Measurements from ENCODE around the gene UST.
"Not testable (repeated sequence)": the region's sequence is repeated elsewhere in the genome, so short reads cannot be mapped to it uniquely, and the experiment has no call there.

Gene UST

DNA sequence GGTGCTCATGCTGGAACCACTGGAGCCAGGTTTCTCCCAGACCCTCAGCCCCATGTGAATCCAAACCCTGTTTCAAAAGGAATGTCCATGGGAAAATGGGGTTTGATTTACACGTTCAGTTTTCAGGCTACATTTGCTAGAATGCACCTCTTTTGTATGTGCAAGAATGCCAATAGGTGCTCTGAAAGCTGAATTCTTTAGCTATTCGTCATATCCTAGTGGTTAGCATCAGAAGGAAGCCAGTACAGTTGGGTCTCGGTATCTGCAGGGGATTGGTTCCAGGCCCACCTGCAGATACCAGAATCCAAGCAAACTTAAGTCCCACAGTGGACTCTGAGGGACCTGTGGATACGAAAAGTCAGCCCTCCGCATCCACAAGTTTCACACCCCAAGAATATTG lies 93.4 kb downstream of the UST start:
- DNase-seq, result no peak

DNA sequence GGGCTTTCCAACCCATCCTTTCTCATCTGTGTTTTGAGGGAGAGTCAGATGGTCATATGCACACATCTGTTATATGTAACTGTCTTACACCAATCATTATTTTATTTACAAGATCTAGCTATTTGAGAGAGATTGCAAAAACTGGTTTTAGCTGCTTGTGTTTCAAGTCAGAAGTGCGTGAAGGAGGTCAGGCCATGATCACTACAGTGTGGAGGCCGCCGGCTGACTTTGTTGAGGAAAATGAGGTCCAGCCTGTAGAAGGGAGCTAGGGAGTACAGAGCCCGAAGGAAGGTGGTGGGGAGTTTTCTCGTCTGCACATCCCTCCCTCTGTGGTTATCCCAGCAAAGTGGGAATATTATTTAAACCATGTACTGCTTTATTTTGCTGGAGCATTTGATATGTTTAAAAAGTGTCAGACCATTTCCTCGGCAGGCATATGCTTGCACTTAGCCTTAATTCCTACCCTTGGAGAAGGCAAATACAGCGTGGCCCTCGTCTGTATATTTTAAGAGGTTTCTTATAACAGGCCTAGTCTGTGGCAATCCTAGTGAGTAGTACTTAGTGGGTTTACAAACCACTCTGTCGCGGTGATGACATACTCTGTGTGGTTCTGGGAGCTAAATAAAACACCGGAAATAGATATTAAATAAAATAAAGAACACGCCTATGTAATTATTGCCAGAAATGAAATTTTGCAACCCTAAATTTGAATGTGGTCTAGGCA lies 95.6 kb downstream of the UST start:
- no peak for DNase-seq

DNA sequence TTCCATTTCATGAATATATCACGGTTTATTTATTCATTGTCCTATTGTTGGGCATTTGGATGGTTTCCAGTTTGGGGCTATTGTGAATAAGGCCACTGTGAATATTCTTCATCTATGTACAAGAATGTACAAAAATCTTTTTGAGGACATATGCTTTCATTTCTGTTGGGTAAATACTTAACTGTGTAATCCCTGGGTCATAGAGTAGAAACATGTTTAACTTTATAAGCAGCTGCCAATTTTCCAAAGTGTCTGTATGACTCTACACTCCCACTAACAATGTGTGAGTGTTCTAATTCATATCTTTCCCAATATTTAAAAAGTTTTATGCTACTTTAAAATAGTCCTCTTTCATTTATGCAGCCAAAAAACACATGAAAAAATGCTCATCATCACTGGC lies 98.6 kb downstream of the UST start:
- DNase-seq, result no peak

DNA sequence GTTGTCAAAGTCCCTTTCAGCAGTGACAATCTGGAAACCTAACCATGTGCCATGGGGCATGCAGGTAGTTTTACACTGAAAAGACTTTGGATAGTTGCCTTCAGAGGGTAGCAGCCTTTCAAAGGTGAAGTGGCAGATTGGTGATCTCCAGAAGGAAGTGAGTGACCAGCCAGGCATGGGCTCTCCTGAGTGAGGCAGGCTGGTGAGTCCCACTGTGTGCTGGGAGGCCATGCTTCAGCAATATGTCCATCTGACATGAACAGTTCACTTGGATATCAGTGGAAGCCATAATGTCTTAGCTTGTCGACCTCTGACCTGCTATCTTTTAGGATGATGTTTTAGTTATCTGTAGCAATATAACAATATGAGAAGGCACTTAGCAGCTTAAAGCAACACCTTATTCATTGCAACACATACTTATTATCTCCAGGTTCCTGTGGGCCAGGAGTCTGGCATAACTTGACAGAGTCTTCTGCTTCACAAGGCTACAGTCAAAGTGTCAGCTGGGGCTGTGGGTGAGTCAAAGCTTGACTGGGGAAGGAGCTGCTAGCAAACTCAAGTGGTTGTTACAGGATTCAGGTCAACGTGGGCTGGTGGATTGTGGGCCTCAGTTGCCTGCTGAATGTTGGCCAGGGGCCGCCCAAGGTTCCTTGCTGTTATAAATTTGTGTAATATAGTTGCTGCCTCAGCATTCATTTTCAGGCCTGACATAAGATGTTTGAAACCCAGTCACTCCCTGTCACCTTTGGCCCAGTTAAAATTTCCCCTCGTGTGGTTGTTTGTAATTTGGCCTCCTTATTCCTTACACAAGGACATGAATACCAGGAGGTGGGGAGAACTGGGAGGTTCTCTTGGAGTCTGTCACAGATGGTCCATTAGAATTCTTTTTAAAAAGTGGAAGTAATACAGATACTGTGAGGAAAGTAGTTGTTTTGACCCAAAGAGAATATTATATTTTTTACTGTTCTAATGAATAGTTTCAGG lies 100.2 kb downstream of the UST start:
- DNase-seq, result no peak

DNA sequence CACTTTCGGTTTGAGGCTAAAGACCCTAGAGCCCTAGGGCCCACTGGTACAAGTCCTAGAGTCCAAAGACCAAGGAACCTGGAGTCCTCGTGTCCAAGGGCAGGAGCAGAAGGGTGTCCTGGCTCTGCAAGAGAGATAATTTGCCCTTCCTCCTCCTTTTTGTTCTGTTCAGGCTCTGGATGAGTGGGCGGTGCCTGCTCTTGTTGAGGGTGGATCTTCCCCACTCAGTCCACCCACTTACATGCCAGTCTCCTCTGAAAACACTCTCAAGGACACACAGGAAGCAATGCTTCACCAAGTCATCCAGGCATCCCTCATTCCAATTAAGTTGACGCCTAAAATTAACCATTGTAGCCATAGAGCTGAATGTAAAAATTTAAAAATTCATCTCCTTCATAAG lies 102.1 kb downstream of the UST start:
- no peak for DNase-seq

DNA sequence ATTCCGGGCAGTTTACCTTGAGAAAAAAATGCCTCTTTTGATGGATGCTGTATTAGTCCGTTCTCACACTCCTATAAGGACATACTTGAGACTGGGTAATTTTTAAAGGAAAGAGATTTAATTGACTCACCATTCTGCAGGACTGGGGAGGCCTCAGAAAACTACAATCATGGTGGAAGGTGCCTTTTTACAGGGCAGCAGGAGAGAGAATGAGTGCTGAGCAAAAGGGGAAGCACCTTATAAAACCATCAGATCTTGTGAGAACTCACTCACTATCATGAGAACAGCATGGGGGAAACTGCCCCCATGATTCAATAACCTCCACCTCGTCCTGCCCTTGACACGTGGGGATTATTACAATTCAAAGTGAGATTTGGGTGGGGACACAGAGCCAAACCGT lies 102.6 kb downstream of the UST start:
- DNase-seq, result not testable (repeated sequence)

DNA sequence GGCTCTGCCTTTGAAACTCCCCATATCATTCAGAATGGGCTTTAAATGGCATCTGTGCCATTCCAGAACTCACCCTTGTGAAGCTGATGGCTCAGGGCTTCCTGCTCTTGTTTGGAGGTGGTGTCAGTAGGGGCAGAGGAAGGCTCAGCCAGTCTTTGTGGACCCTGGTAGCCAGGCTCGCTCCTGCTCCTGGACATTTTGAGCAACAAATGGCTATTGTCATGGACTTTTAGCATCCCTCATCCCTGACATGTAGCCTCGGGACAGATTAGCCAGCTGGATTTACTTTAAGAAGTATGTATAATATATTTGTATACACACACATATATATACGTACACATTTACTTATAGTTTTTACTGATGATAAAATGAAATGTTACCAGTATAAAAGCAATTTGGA lies 104.1 kb downstream of the UST start:
- DNase-seq, result no peak

DNA sequence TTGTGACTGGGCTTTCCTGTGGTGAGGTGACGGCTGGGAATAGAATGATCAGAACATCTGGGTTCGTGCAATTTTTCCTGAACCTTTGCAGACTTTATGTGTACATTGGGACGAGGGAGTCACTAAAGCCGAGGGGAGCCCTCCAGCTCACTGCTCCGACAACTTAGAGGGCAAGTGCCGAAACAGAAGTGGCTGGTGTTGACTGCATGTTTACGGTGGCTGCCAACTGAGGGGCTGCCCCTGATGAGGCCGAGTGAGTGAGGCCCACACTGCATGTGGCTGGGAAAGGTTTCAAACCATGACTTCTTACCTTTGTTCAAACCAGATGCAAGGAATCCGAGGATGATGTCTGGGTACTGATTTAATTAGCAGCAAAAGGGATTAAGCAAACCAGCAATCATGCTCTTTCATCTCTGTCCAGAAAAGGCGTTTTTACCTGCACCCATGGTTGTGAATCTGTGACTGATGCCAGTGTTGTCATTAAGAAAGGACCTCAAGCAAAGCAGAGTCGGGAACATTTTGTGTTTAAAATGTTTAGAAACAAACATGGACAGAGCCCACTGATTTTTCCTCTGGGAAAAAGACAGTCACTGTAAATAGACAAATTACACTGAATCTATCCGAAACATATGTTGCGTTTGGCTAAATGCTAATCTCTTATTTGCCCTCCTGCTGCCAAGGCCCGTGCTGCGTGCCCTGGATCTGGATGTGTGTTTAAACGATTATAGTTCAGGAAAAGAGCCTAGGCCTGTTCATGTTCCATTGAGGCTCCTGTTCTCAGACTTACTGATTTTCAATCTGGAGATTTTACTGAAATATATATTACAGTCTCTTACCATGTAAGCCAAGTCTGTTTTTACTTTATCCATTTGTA lies 105.1 kb downstream of the UST start:
- no peak for DNase-seq

DNA sequence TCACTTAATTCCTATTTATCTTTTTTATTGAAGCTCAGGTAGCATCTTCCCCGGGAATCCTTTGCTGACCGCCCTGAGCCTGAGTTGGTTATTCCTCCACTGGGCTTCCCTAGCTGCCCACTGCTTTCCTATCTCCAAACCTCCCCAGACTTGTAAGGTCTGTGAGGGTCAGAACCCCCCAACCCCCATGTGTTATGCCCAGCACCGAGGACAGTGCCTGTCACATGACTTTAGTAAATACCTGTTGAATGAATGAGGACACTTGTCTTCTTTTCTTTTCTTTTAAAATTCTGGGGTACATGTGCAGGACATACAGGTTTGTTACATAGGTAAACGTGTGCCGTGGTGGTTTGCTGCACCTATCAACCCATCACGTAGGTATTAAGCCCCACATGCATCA lies 105.9 kb downstream of the UST start:
- DNase-seq, result no peak

DNA sequence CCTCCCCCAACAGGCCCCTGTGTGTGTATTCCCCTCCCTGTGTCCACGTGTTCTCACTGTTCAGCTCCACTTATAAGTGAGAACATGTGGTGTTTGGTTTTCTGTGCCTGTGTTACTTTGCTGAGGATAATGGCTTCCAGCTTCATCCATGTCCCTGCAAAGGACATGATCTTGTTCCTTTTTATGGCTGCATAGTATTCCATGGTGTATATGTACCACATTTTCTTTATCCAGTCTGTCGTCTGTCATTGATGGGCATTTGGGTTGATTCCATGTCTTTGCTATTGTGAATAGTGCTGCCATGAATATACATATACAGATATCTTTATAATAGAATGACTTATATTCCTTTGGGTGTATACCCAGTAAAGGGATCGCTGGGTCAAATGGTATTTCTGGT lies 106.3 kb downstream of the UST start:
- DNase-seq, result not testable (repeated sequence)

DNA sequence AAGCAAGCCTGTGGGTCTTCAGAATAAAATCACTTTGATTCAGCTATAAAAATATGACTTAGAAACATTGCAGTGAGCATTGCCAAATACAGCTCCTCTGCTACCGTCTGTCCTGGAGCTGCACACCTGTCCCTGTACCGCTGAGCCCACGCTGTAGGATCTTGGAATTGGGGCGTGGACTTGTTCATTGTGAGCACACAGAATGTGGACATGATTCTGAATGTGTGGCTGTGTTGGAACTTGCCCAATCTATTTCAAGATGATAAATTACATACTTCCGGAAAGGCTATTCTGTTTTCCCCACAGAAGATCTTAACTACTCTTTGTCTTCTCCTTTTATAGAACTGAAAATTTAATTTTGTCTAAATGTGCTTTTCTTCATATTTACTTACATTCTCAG lies 107.3 kb downstream of the UST start:
- no peak for DNase-seq

DNA sequence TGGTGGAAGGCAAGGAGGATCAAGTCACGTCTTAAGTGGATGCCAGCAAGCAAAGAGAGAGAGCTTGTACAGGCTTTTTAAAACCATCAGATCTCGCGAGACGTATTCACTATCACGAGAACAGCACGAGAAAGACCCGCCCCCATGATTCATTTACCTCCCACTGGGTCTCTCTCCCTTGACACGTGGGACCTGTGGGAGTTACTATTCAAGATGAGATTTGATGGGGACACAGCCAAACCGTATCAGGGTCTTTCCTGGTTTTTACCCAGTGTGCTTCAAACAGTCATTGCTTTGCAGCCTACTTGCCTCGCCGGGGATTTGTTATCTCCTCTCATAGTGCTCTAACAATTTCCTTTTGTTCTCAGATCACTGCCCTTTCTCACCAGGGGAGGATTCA lies 108.2 kb downstream of the UST start:
- no peak for DNase-seq

DNA sequence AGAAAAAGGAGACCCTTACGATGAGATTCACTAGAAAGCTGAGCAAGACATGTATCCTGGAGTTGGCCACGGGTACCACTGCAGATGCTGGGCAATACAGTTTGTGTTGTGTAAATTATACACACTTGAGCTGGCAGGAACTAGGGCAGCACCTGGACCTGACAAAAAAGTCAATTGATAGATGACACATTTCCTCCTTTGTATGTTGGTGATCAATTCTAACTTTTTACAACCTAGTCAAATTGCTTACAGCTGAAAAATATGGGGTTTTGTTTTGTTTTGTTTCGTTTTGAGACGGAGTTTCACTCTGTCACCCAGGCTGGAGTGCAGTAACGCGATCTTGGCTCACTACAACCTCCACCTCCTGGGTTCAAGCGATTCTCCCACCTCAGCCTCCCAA lies 108.9 kb downstream of the UST start:
- no peak for DNase-seq

DNA sequence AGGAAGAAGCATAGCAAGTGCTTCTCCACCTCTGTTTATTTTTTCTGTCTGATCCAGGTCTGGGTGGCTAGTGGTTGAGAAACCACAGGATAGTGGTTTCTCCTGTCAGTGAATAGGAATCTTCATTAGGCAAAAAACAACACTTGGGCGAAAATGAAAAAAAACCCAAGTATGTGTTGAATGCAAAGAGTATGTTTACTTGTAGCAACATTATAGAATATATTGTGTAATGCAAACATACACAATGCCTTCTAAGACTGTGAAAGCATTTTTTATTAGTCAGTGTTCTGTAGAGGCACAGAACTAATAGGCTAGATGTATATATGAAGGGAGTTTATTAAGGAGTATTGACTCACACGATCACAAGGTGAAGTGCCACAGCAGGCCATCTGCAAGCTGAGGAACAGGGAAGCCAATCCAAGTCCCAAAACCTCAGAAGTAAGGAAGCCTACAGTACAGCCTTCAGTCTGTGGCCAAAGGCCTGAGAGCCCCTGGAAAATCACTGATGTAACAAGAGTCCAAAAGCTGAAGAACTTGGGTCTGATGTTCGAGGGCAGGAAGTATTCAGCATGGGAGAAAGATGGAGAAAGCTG lies 111.1 kb downstream of the UST start:
- DNase-seq, result no peak

DNA sequence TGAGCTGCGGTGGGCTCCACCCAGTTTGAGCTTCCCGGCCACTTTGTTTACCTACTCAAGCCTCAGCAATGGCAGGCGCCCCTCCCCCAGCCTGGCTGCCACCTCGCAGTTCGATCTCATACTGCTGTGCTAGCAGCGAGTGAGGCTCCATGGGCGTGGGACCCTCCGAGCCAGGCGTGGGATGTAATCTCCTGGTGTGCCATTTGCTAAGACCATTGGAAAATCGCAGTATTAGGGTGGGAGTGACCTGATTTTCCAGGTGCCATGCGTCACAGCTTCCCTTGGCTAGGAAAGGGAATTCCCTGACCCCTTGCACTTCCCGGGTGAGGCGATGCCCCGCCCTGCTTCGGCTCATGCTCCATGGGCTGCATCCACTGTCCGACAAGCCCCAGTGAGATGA lies 117.3 kb downstream of the UST start:
- DNase-seq, result not testable (repeated sequence)

DNA sequence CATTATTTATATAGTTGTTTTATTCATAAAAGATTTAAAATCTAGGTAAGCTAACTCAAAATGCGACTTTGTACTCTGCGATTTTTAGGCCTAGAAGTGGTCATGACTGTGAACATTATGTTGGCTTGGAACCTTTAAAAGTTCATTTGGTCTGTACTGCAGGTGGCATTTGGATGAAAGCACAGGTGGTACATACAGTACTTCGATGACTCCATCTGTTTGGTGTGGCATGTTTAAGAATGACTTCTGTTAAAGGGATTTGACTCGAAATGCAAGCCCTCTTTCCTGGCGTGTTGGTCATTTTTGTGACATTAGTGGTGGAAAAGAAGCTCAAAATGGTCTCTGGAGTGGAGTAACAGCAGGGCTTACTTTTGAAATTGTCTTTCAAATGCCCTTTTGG lies 118.1 kb downstream of the UST start:
- no peak for DNase-seq

DNA sequence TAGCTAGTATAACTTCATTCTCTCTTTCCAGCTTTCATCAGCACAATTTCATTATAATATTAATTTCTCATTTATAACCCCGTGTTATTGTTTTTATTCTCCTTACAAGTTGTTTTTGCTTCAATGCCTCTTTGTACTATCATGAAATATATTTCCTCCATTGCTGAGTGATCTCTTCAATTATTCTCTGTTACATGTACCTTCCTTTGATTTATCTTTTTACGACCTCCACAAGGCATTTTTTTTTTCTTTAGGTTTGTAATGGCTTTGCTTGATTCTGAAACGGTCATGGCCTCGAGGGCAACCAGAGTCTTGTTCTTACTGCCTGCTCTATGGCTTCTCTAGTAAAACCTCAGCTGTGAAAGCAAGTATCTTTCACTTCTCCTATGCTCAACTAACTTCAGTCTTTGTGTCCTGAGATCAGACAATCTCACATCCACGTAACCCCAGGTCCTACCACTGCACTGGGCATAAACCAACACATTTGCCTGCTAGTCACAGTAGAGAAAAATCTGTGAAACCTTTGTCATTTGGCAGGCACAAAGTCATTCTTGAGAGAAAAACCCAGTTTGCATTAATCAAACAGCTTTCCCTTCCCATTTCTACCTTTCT lies 119.9 kb downstream of the UST start:
- DNase-seq, result no peak

DNA sequence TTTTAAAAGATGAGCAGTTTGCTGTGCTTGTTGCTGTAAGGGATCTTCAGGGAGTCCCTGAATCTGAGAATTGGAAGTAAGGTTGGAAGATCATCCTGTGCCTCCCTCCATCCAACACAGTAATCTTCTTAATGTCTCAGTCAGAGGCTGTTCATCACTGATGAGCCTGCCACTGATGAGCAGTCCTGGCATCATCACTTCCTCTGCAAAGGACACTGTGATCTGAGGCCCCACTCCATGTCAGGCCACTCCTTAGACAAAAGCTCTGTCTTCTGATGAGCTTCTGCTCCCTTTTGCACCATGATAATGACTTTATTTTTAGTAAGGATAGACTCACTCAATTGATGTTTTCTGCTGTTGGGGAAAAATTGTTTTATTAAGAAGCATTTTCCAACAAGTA lies 121.0 kb downstream of the UST start:
- DNase-seq, result no peak

DNA sequence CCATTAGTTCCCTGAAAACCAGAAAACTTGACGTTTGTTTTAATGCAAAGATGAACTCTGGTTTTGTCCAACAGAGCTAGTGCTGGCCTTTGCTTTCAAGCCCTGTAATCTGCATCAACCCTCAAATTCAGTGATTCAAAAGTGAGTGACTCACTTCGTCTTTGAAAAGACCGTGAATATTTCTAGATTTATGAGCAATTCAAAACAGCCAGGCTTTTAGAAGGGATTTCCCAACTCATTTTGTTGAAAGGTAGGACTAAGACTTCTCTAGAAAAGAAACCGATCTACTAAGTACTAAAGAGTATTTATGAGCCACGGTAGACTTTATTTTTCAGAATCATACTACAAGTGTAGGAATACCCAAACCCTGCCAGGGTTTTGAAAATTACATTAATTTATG lies 121.5 kb downstream of the UST start:
- DNase-seq, result no peak

DNA sequence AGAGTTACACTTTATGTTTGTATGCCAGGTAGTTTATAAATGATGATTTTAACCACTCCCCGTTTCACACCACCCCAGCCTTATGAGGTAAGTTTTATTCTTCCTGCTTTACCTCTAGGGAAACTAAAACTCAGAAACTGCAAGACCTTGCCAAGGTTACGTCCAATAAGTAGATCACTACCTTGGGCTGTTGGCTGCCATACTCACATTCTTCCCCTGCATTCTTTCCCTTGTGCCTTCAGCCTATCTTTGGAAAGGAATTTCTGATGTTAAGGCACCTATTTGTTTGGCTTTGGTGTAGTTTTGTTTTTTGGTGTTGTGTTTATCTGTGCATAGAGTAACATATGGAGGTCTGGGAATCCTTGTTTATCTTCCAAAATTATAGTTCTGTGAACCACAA lies 122.1 kb downstream of the UST start:
- DNase-seq, result no peak

DNA sequence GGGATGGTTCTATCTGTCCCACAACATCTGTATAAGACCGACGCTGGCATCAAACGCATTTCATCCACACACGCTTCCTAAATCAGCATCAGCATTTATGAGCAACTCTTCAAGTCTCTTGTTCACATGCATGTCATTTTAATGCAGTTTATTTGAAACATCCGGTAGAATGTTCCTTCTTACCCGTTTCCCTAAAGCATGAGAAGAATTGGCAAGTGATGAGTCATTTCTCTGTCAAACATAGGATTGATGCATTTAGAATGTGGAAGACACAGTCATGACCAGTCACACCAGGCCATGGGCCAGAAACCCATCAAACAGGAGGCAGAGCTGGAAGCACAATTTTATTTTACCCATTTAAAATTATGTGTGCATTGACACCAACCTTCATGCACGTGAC lies 122.8 kb downstream of the UST start:
- DNase-seq, result no peak

DNA sequence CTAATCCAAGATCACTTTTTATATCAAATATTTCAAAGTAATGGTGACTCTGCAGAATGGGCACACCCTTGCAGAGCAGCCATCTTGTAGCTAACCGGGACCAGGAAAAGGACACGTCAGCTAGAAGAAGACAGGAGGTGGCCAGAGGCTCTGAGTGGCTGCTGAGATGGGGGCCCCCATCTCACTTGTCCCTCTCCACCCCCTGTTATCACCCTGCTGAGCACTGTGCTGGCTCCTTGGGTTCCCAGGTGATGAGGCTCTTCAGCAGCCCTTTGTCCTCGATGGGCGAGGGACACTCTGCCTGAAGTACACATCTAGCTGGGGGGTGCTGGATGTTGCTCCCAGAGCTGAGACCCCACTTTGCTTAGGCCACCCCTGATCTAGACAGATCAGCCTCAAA lies 126.3 kb downstream of the UST start:
- no peak for DNase-seq
